NCI-H345 treated with DMSO at 0.1 percent for 48 hours (cell line): ENCODE data around the gene IL1RN.
A peak's percentile ranks its signal among the peaks of the same experiment; 100 is the strongest.

ENCODE experiments used
- DNase-seq: peaks from one replicate; lab custom pipeline; 2025; ENCODE audit not compliant: unreplicated experiment; lab: John Stamatoyannopoulos, UW

The IL1RN gene

DNA sequence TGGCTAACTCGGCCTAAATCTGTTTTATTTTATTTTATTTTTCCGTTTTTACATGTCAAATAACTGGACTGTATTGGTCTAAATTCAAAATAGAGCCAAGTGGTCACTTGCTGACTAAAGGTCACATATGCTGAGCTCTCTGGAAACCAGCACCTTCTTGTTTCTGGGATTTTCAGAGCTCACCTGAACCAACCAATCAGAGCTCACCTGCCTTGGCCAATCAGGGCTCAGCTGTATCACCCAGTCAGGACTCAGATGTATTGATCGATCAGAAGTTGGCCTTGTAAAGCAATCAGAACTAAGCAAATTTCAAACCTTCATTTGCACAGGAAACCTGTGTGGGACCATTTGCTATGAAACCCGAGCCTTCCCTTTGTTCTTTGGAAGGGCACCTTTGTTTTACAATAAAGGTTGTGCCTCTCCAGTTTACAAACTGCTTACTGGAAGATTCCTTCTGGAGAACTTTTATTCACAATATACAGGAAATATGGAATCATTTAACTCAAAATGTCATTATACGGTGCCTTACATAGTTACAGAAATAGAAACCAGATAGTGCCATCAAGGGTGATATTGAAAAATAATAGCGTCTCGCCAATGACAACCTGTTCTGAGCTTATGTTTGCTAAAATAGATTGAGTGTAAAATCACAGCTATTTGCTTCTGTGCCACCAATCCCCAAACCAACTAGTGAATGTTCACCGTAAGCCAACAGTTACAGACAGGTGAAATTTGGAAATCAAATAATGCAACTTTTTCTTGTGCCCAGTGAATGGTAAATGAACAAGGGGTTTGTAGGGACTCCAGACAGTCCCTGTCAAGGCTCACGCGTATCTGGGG is 29.1 kb downstream of the IL1RN start:
- peak; percentile 47 for DNase-seq

DNA sequence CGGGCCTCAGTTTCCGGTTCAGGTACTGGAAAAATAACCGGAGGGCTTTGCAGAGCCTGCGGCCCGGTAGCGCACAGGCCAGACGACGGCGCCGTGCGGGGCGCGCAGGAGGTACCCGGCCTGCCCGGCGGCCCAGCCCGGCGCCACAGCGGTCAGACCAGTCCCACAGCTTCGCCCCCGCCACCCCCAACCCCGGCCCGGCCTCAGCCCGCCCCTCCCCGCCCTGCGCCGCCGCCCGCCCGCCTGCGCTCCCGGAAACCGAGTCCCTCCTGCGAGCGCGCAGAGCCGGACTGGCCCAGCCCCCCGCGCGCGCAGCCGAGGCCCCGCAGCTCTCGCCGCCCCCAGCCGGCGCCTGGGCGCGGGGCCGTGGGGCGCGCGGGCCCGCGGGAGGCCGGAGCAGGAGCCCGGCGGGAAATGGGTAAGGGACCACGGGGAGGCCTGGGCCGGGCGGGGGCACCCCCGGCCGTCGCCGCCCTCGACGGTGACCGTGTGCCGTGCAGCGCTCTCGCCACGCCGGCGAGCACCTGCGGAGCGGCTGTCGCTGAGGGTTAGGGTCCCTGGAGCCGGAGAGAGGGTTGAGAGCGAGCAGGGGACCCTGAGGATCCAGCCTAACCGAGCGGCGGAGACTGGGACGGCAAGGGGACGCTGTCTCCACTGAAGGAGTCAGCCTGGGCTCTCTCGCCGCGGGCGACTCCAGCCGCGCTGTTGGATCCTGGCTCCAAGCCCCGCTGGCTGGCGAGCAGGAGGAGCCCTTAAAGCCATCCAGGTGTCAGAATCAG is 29.9 kb downstream of the IL1RN start:
- no peak for DNase-seq

DNA sequence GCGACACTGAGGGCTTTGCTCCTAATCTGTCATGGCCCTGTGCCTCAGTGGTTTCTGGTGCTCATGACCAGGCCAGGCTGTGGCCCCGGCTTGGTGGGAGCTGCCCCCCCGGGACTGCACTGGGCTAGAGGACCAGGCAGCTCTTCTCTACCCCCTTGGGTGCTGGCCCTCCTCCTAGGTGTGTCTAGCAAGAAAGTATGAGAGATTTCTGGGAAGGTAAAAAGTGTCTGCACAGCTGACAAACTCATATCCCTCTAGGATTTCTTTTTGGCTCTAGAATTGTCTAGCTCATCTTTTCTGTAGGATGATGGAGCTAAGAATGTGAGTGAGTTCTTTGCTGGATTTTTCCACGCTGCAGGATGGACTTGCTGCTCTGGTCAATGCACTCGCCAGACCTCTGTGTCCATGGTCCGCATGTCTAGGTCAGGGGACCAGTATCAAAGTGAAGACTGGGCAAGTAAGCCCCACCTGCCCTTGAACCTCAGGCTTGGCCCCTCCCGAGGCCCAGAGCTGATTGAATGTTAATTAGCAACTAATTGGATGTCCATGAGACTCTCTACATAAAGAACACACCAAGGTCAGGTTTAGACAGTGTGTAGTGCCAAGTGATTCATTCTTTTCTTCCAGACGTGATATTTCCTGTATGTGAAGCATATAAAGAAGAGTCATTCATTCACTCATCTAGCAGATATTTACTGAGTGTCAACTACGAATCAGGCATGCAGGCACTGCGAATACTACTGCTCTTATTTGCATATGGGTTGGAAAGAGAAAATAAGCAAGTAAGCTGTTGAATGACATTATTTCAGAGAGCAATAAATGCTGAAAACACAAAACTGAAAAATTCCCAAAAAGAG is 30.7 kb downstream of the IL1RN start:
- DNase-seq: no peak

DNA sequence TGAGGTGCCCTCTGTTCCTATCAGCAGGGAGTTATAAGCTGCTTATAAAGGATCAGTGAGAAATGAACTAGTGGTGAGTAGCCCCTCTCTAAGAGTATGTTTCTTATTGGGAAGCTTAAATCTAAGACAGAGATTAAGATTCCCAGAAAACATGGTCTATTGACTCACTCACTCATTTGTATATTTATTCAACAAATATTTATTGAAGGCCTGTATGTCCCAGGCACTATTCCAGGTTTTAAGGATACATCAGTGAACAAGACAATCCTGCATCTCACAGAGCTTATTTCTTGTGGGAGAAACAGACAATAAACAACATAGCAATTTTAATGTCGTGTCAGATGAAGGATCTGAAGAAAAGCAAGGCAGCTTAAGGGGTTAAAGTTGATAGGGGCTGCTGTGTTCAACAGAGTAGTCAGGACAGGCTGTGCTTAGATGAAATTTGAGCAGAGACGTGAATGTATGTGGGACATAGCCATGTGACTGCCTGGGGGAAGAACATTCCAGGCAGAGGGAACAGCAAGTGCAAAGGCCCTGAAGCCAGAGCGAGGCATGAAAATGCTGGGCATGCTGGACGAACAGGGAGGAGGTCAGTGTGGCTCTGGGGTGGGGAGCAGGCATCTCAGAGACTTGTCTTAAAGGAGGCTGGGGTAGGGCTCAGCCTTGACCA is 31.6 kb downstream of the IL1RN start:
- no peak for DNase-seq

DNA sequence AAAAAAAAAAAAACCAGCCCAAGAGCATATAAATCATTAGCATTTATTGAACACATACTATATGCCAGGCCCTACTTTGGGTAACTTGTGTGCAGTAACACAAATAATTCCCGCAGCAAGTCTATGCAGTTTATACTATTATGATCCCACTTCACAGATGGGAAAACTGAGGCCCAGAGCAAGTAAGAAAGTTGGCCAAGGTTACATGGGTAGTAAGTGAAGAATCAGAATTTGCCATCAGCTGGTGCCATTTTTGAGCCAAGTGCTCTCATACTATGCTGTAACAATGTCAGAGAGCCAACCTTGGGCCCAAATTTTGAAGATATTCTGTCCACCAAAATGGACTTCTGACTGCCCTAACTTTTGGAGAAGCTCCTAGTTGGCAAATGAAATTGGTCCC is 32.9 kb downstream of the IL1RN start:
- no peak for DNase-seq

DNA sequence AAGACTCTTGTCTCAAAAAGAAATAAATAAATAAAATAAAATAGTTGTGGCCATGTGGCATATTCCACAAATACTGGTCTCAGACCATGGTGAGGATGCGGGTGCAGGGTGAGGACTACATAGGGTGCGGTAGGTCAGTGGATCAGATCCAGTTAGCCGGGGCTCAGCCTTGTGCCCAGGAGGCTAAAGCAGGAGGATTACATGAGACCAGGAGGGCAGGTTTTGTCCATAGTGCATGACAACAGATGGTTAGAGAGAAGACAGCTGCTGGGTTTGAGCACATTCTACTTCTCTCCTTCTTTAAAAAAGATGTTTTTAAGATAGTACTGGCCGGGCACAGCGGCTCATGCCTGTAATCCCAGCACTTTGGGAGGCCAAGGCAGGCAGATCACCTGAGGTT is 33.6 kb downstream of the IL1RN start:
- no peak for DNase-seq

DNA sequence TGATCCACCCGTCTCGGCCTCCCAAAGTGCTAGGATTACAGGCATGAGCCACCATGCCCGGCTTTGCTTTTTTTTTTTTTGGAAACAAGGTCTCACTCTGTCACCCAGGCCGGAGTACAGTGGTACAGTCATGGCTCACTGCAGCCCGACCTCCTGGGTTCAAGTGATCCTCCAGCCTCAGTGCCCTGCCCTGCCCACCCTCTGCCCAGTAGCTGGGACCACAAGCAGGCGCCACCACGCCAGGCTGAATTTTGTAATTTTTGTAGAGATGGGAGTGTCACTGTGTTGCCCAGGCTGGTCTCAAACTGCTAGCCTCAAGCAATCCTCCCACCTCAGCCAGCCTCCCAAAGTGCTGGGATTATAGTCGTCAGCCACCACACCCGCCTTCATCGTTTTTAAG is 34.8 kb downstream of the IL1RN start:
- DNase-seq: no peak

DNA sequence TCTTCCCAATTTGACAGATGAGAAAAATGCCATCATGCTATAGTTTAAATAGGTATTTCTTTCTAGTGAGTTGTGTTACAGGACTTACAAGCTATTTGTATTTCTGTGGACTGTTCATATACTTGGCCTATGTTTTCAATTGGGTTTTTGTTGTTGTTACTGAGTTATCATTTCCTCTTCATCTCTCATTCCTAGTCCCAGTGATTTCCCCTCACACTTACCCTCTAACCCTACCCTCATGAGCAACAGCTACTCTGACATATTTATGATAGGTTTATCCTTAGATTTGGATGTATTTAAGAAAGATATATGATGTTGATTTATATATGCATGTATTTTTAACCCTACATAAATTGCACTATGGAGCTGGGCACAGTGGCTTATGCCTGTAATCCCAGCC is 35.5 kb downstream of the IL1RN start:
- DNase-seq: no peak

DNA sequence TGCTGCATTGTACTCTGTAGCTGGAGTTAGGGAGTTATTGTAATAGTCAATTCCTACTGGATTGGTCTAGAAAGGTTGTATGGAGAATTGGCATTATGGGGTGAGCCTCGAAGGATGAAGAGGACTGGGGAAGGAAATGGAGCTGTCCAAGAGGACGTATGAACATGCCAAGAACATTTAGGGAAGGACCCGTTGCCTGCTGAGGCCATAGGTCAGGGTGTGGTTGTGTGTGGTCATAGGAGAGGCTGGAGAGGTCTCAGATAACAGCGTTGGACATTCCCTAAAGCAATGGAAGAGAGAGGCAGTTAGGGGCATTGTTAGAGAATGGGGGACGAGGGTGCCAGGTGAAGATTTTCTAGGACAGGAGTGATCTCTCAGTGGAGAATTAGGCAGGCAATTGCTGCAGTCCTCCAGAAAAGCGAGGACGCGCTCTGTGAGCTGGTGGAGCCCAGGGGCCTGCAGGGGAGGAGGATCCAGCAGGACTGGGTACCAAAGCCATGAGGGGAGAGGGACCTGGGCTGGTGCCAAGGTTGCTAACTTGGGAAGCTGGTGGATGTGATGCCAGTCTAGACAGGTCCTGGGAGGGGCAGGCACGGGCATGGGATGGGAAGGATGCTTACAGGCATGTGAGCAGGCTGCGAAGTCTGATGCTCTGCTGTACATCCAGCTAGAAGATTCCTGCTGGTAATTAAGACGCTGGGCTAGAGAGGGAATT is 37.0 kb downstream of the IL1RN start:
- no peak for DNase-seq

GRCh38 chr2:113164930-113165585 is 37.7 kb downstream of the IL1RN start:
- DNase-seq: no peak

- no peak for DNase-seq
Observed at GRCh38 chr2:113166187-113166645, 38.8 kb downstream of the IL1RN start.

GRCh38 chr2:113167115-113167932 is 39.9 kb downstream of the IL1RN start:
- DNase-seq: no peak

- DNase-seq: no peak
Observed at GRCh38 chr2:113167962-113168340, 40.6 kb downstream of the IL1RN start.

GRCh38 chr2:113169002-113169530 is 41.7 kb downstream of the IL1RN start:
- DNase-seq: no peak

GRCh38 chr2:113169586-113169985 is 42.2 kb downstream of the IL1RN start:
- no peak for DNase-seq

GRCh38 chr2:113171334-113172075 is 44.1 kb downstream of the IL1RN start:
- DNase-seq: no peak

DNA sequence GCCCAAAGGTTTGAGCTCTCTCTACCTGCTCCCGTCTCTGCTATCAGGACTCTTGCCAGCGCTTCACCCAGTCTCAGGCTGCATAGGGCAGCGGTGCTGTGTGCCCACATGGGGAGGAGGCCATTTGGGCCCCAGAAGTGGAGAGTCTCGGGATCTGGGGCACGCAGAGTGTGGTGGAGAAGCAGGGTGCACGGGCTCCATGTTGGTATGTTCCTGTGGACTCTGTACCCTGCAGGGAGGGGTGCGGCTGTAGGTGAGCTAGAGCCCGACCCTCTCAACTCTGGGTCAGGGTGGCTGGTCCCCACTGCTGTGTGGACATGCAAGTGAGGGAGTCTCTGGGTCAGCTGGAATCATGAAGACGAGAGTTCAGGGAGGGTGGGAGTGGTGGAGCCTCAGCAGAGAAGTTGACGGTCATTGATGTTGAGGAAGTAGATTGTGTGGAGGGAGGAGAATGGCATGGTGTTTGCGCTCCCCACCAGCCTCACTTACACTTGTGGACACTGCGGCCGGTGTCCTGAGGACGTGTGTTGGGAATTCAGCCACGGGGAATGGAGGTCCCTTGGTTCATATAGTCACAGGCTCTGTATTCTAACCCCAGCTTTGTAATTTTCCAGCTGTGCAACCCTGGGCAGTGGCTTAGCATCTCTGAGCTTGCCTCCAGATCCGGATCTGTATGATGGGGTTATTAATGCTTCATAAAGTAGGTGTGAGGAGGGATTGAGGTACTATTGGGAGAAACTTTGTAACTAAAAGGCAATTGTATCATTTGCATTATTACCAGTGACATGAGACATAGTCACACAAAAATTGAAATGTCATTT is 45.5 kb downstream of the IL1RN start:
- DNase-seq: no peak
